ENCODE measurements around the gene ADK.
"Not testable (repeated sequence)": the region's sequence is repeated elsewhere in the genome, so short reads cannot be mapped to it uniquely, and the experiment has no call there.

ADK gene

DNA sequence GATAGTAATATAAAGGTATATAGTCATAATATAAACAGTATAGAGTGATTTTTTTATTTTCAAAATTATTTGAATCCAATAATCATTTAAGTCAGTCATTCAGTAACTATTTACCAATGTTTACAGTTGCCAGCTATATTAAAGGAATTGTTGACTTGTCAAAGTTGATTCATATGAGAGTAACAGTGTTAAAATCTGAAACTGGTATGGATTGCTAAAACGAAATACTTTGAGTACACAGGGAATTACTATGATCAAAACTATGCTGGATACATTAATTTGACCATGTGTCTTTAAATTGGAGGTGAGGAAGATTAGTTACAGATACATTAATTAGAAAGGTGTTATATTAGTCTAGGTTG, 282.6 kb downstream of the ADK start:
- DNase-seq: no peak

DNA sequence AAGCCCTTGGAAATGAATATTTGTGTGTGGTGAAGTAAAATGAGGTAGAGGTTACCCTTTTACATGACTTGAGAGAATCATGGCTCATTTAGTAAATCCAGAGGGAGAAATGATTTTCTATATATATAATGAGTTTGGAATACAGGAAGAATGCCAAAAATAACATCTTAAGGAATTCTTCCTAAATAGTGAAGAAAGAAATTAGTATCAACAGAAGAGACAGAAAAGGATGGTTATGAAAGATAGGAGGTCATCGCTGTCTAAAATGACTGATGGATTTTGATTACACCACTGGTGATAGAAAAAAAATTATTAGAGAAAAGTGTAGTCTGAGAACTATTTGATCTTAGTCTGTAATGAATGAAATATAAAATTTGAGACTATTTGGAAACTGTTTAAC, 283.0 kb downstream of the ADK start:
- DNase-seq: no peak

DNA sequence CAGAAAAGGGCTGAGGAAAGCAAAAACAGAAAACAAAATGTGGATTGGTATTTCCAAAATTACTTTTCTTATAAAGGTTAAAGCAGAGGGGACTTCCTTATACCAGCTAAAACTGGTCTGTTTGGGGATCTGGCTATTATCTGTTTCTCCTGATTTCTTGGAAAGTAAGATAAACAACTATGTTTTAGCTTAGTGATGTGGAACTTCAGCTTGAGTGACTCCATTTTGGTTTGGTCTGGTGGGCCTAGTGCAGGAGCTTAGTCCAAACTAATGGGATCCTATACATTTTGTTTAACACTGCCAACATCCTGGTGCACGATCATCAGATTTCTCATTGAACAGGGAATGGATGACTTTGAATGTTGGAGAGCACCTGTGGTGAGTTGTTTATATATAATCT, 283.5 kb downstream of the ADK start:
- DNase-seq: no peak

DNA sequence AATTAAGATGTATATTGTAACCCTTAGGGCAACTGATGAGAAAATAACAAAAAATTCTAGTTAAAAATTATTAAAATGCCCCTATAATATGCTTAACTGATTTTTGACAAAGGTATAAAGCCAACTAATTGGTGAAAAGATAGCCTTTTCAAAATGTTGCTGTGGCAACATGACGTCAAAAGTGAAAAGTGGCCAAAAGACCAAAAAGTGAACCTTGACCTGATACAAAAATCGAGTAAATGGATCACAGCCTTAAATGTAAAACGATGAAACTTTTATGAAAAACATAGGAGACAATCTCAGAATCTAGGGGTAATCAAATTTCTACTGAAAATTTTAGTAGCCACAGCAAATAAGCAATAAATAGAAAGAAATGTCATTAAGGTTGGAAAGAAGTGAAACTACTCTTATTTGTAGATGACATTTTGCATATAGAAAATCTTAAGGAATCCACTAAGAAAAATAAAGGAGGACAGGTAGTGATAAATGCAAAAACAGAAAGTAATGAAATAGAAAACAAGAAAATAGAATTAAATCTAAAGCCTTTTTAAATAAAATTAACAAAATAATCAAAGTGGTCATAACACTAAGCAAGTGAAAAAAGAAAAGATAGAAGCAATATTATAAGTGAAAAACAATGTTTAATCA, 285.6 kb downstream of the ADK start:
- DNase-seq: no peak

DNA sequence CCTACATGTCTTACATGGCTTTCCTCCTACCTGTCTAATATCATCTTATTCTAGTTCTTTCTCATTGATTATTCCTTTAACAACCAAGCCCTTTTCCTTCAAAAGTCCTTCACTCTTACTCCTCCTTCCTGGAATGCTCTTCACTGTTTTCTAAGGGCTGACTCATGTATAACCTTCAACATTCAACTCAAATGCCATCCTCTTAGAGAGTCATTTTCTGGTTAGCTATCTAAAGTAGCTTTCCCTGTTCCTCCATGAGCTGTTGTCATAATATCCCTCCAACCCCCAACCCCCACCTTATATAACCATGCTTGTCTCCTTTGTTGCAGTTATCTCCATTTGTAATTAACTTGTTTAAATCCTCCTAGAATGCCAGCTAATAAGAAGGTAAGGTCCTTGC, 286.8 kb downstream of the ADK start:
- no peak for DNase-seq

DNA sequence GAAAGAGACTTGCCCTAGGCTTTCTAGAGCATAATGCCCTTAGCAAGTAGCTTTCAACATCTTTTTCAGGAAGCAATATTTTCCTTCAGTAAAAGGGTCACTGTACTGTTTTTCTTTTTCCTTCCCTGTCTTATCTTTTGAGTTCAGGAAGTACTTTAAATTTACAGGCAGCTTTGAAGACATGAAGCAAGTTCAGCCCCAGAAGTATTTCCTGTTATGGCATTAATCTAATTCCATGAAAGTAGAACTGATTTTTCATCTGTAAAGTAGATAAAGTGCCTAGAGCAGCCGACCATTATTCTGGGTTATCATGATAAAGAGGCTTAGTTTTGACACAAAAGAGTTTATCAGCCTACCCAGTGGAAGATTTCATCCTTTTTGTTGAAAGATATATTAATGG, 288.2 kb downstream of the ADK start:
- no peak for DNase-seq

DNA sequence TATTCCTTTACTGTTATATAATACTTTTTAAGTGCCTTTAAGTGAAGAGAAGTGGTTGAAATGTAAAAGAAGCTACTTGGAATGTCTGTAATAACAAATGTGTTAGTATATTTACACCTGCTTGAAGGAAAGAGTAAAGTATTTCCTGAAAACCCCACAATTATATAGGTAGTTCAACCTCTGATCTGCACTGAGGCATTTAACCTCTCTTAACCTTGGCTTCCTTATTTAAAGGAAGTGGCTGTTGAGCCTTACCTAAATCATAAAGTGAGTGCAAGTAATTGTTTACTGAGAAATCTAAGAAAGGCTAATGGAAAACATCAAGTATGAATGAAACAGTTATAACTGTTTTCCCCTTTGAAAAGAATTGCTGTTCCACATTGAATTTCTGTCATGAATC, 294.5 kb downstream of the ADK start:
- DNase-seq: no peak

DNA sequence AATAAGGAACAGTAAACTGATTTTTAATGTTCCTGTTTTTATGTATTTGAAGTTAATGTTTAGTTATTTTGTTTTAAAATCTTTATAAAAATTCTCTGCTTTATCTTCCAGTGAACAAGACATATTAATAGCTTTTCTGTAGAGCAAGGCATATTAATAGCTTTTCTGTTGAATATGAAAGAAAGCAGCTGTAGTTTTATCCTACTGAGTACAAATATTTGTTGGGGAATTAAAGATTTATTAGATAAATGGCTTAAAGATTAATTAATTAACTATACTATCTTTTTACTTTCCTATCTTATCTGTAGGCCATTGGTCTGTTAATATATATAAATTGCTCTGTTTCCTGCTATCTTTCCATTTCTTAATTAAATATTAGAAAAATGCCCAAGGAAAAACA, 299.6 kb downstream of the ADK start:
- no peak for DNase-seq

DNA sequence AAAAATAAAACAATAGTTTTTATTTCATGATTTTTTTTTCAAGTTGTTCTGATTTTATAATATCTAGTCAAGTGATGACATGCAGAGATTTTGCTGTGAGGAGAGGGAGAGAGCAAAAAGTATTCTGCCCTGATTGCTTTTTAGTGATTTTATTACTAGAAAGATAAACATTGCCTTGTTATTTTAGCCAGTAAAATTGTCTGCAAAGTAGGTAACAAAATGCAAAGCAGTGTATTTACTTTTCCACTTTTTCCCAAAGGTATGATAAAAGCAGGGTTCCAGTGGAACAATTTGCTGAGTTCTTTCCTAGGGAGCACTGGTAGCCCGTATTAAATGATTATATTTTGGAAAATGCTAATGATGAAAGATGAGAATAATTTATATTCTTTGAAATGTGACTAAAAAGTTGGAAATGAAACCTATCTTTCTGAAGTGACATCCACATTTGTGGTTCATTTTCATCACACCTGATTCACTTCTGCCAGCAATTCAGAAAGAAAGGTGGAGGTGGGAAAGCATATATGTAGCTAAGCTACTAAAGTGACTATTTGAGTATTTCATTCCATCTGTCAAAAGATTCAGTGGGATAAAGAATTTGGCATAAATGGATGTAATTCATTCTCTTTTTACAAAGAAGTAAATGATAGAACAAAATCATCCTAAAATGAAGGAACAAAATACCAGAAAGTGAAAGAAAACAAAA, 300.3 kb downstream of the ADK start:
- DNase-seq: no peak

DNA sequence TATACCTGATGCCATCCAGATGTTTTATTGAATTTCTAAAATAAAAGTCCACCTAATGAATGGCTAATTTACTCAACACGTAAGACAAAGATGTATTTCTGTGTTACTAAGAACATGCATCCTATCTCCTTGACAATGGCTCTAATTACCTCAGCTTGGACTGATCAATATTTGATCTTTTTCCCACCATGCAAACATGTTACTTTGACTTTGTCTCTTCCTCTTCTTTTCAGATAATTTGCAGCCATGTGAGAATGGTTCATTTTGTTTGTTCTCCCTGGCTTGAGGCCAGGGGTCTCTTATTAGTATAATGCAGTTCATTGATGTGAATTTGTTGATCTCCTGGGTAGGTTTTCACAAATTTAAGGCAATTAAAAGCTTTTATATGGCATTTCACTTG, 302.1 kb downstream of the ADK start:
- DNase-seq: no peak

DNA sequence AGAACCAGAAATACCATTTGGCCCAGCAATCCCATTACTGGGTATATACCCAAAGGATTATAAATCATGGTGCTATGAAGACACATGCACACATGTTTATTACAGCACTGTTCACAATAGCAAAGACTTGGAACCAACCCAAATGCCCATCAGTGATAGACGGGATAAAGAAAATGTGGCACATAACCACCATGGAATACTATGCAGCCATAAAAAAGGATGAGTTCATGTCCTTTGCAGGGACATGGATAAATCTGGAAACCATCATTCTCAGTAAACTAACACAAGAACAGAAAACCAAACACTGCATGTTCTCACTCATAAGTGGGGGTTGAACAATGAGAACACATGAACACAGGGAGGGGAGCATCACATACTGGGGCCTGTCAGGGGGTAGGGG, 306.5 kb downstream of the ADK start:
- DNase-seq: not testable (repeated sequence)

DNA sequence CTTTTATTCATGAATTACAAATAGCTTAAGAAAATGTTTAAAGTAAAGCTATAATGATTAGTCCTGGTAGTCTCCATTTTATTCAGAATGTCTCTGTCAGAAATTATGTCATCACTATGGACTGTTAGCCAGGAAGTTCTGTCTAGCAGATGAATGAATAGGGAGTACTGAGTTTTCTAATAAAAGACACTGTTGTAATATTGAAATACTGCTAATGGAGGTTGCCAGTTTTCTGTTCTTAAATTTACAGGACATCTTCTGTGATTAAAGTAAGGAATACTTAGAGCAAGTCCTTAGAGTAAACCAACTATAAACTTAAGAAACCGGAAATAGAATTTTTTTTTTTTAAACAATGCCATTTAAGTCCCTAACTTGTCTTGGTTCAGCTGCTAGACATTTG, 309.8 kb downstream of the ADK start:
- no peak for DNase-seq

DNA sequence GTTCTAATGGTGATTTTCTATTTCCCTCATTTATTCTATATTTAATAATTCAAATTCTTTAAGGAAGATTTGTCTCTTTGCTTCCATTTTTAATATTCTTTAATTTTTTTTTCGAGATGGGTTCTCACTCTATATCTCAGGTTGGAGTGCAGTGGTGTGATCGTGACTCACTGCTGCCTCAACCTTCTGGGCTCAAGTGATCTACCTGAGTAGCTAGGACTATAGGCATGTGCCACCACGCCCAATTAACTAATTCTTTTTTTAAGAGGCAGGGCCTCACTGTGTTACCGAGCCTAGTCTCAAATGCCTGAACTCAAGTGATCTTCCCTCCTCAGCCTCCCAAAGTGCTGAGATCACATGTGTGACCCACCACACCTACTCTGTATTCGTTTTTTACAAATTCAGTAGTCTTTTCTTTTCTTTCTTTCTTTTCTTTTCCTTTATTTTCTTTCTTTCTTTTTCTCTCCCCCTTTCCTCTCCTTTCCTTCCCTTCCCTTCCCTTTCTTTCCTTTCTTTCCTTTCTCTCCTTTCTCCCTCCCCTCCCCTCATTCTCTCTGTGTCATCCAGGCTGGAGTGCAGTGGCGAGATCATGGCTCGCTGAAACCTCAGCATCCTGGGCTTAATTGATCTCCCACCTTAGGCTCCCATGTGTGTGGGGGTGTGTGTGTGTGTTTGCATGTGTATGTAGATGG, 323.1 kb downstream of the ADK start:
- no peak for DNase-seq

DNA sequence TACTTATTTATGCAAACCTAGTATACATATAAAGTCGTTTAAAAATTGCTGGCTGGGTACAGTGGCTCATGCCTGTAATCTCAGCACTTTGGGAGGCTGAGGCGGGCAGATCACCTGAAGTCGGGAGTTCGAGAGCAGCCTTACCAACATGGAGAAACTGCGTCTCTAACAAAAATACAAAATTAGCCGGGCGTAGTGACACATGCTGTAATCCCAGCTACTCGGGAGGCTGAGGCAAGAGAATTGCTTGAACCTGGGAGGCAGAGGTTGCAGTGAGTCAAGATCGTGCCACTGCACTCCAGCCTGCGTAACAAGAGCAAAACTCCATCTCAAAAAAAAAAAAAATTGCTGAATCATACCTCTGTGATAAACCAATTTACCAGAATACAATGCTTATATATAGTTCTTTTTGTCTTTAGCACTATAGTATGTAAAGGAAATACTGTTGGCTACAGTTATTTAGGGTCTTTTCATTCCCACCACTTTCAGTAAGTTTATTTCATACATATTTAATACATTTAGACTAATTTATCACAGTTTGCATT, 325.2 kb downstream of the ADK start:
- not testable (repeated sequence) for DNase-seq

DNA sequence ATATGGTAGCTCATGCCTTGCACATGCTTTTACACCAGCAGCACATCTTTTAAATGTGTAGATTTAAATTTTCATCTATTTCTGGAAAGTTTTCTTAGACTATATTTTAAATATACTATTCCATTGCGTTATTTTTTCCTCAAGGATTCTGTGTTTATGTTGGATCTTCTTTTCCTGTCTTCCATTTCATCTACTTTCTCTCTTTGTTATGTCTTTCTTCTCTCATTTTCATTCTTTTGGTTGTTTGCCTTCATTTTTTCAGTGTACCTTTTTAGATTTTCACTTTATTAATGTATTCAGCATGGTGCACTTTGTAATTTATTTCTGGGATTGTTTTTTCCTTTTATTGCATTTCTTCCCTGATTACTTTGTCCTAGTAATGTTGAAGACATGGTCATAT, 329.8 kb downstream of the ADK start:
- DNase-seq: no peak

DNA sequence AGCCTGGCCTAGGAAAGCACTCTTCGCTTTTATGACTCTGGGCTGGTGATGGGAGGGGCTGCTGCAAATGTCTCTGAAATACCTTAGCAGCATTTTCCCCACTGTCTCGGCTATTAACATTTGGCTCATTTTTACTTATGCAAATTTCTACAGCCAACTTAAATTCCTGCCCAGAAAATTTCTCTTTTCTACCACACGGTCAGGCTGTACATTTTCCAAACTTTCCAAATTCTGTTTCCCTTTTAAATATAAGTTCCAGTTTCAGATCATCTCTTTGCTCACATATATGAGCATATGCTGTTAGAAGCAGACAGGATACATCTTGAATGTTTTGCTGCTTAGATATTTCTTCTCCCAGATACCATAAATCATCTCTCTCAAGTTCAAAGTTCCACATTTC, 332.3 kb downstream of the ADK start:
- no peak for DNase-seq

DNA sequence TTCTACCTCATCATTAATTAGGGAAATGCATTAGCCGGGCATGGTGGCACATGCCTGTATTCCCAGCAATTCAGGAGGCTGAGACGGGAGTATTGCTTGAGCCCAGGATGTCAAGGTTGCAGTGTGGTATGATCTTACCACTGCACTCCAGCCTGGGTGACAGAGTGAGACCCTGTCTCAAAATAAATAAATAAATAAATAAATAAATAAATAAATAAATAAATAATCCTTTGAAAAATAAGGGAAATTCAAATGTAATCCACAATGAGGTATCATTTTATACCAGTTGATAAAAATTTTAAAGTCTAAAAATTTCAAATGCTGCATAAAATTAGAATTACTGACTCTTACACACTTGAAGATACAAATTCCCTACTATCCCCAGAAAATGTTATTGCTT, 334.3 kb downstream of the ADK start:
- DNase-seq: no peak

DNA sequence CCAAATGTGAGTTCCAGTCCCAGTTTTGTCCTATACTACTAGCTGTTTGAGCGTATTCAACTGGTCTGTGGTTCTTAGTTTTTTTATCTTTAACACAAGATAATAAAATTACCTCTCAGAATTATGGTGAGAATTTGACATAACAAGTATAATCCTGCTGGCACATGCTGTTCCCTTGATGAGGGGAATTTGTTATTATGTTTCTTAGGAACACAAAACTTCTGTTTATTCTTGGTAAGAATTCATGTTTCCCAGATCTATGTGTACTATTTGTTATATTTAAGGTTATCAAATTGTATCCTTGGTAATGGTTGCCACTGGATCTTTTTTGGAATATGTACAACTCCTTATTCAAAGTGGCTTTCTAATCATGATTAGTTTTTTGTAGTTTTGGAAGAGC, 335.6 kb downstream of the ADK start:
- no peak for DNase-seq

DNA sequence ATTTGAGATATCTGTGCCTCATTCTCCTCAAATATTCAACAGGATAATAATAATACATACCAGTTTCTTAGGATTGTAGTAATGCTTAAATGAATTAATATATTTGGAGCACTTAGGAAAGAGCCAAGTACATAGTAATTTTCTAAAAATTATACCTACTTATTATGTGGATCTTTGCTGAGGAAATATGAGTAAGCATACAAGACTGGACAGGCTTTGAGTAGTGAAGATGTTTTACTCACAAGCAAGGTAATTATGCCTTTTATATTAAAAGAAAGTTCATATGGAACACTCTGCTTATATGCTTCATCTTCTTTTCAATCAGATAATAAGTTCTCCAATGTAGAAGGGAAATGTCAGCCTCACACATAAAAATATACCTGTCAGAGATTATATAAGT, 337.9 kb downstream of the ADK start:
- DNase-seq: no peak

DNA sequence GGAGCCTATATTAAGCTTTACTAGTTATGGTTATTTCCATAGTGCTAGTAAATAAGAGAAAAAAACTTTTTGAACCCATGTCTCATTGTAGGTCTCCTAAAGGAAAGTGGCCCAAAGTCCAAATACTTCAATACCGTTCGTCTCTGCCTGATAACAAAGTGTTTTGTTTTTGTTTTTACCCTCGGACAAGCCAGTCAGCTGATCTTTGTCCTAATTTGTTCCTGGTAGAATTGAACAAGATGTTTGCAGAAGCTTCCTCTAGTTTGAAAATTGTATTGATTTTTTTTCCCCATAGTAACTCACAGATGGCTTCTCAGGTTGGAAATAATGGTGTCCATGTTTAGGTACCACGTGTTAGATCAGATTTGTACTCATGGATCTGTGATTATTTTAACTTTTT, 339.5 kb downstream of the ADK start:
- no peak for DNase-seq

DNA sequence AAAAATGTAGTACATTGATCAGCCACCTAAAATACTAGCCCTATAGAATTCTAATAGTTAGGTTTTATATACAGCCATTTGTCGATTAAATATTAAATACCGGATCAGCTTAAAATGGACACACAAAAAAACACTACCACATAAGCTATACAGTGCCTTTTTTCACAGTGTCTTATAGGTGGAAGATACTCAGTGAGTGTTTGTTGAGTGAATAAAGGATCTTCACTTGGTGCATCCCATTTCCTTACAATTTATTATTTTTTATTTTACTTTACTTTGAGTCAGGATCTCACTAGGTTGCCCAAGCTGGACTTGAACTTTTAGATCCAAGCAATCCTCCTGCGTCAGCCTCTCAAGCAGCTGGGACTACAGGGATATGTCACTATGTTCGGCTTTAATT, 340.0 kb downstream of the ADK start:
- DNase-seq: no peak

DNA sequence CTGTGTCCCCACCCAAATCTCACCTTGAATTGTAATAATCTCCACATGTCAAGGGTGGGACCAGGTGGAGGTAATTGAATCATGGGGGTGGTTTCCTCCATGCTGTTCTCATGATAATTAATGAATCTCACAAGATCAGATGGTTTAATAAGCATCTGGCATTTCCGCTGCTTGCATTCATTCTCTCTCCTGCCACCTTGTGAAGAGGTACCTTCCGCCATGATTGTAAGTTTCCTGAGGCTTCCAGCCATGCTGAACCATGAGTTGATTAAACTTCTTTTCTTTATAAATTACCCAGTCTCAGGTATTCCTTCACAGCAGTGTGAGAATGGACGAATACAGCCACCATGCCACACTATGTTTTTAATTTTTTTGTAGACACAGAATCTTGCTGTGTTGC, 345.3 kb downstream of the ADK start:
- DNase-seq: not testable (repeated sequence)

DNA sequence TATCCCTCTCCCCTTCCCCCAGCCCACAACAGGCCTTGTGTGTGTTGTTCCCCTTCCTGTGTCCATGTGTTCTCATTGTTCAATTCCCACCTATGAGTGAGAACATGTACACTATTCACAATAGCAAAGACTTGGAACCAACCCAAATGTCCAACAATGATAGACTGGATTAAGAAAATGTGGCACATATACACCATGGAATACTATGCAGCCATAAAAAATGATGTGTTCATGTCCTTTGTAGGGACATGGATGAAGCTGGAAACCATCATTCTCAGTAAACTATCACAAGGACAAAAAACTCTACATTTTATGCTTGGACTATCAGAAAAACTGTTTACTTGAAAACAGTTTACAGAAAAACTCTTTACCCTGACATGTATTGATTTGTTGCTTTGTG, 347.6 kb downstream of the ADK start:
- not testable (repeated sequence) for DNase-seq

DNA sequence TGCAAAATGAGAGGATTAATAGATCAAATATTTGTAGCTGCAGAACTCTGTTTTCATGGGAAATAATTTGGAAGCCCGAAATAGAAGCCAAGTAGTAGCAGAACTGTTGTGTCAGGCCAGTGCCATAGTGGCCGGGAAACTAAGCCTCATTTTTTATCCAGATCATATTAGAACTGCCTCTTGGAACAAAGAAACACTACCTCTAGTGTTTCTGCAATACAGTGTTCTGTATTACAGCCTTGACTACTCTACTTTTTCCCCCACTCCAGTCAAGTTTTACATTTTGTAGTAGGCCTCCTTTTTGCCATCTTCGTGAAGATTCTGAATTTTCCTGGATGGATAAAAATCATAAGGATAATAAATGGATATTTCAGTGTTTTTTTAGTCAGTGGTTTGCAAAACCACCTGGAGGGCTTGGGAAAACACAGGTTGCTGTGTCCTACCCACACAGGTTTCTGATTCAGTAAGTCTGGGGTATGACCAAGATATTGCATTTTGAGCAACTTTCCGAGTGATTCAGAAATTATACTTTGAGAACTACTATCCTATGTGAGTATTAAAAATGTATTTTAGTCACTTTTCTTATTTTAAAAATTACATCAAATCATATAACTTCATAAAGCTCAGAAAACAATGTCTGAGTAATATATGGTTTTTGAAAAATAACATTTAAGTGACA, 349.1 kb downstream of the ADK start:
- DNase-seq: no peak

All from NCI-H526 treated with DMSO at 0.1 percent for 48 hours (cell line).